MCF 10A (cell line): ENCODE measurements around the gene HNRNPM. TPM values are rescaled to one million over a fixed set of nuclear protein-coding genes. Genes with fewer than 3 reads are reported as not detected.
"Not testable (repeated sequence)": the region's sequence is repeated elsewhere in the genome, so short reads cannot be mapped to it uniquely, and the experiment has no call there.

Experiments used
- BruUV-seq: library from RNA; stranded (reverse); fragments of 400-500 nt; replicated peaks from 2 replicates; lab custom pipeline; 2021; lab: Mats Ljungman, UMichigan
- CTCF ChIA-PET: fragments of 300-600 bp; sonication (Branson Sonifier 250); formaldehyde crosslinking; extraction: SDS; loops from one replicate; lab custom pipeline; 2021; ENCODE audit warnings: antibody characterized with exemption, inconsistent platforms; lab: Yijun Ruan, JAX
- POLR2A ChIA-PET: fragments of 300-600, 350-650 bp; sonication (Branson Sonifier 250); formaldehyde crosslinking; extraction: SDS; loops from one replicate; lab custom pipeline; 2020; ENCODE audit warnings: antibody characterized with exemption, inconsistent platforms; lab: Yijun Ruan, JAX
- DNase-seq: peaks from one replicate; pipeline ENCODE4 v3.0.0-alpha.2; 2018; ENCODE audit not compliant: unreplicated experiment
- H3K27ac Mint-ChIP-seq: one replicate; pipeline ENCODE4 v1.8.0; 2022; ENCODE audit warnings: mild to moderate bottlenecking, low read depth, mixed read lengths; ENCODE audit not compliant: unreplicated experiment
- H3K27me3 Mint-ChIP-seq: one replicate; pipeline ENCODE4 v1.8.0; 2022; ENCODE audit warnings: mixed read lengths; ENCODE audit not compliant: insufficient read depth, unreplicated experiment
- H3K36me3 Mint-ChIP-seq: one replicate; pipeline ENCODE4 v1.8.0; 2022; ENCODE audit warnings: mild to moderate bottlenecking, moderate library complexity, mixed read lengths; ENCODE audit not compliant: insufficient read depth, unreplicated experiment
- H3K4me1 Mint-ChIP-seq: one replicate; pipeline ENCODE4 v1.8.0; 2022; ENCODE audit warnings: mixed read lengths; ENCODE audit not compliant: insufficient read depth, unreplicated experiment
- H3K4me3 Mint-ChIP-seq: one replicate; pipeline ENCODE4 v1.8.0; 2022; ENCODE audit warnings: mild to moderate bottlenecking, moderate library complexity, mixed read lengths; ENCODE audit not compliant: unreplicated experiment
- H3K9me3 Mint-ChIP-seq: one replicate; pipeline ENCODE4 v1.8.0; 2022; ENCODE audit warnings: mixed read lengths; ENCODE audit not compliant: unreplicated experiment
- intact Hi-C: fragments of 100-400 bp; cut with micrococcal nuclease; formaldehyde crosslinking; loops from 2 replicates; pipeline ENCODE4 v1.14.1; 2022
- total RNA-seq: library from RNA; stranded (reverse); gene quantifications from 2 replicates; pipeline ENCODE4 v1.2.3, GENCODE V29; 2022
- TF ChIP-seq, protein P1 (sequence below): fragments of 200-600 bp; IDR thresholded peaks from one replicate; pipeline ENCODE4 v1.8.0; 2022; ENCODE audit warnings: antibody characterized with exemption, mild to moderate bottlenecking; ENCODE audit not compliant: unreplicated experiment

HNRNPM gene
- total RNA-seq, 1 experiment from 2014 or later, result 161 TPM

DNA sequence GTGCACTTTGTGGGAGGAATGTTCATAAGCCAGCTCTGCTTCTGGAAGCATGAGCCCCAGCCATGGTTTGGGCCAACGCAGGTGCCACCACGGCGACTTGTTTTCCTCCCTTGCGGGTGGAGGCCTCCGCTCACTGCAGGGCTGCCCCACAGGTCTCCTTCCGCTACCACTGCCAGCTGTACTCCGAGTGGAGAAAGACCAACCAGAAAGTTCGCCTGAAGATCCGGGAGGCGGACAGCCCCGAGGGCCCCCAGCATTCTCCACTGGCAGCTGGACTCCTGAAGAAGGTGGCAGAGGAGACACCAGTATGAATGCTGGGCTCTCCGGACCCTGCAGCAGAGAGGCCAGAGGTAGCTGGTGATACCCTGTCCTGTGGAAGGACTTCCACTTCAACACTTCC is 6.5 kb upstream of the HNRNPM start:
- DNase-seq, result no peak
- TF ChIP-seq, protein P1, sequence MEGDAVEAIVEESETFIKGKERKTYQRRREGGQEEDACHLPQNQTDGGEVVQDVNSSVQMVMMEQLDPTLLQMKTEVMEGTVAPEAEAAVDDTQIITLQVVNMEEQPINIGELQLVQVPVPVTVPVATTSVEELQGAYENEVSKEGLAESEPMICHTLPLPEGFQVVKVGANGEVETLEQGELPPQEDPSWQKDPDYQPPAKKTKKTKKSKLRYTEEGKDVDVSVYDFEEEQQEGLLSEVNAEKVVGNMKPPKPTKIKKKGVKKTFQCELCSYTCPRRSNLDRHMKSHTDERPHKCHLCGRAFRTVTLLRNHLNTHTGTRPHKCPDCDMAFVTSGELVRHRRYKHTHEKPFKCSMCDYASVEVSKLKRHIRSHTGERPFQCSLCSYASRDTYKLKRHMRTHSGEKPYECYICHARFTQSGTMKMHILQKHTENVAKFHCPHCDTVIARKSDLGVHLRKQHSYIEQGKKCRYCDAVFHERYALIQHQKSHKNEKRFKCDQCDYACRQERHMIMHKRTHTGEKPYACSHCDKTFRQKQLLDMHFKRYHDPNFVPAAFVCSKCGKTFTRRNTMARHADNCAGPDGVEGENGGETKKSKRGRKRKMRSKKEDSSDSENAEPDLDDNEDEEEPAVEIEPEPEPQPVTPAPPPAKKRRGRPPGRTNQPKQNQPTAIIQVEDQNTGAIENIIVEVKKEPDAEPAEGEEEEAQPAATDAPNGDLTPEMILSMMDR, result no peak
- intact Hi-C loops, result no loop called here
- Mint-ChIP-seq H3K9me3 (no peaks in the 10 kb centered on the region), H3K4me3 (no peak overlapping the region), H3K27me3 (no peaks in the 10 kb centered on the region), H3K36me3 (no peaks in the 10 kb centered on the region), H3K27ac (no peak overlapping the region), H3K4me1 (no peaks in the 10 kb centered on the region)
- ChIA-PET CTCF (interaction anchor here (0.6 to 1.2 kb wide), 2 partner anchors 24 to 121 kb away, joined by 3 read pairs; no protein-coding TSS in a partner anchor), POLR2A (interaction anchor here (0.9 kb wide), 1 partner anchor 23 kb away, joined by 3 read pairs; no protein-coding TSS in a partner anchor)
- BruUV-seq, result no TSS peak

DNA sequence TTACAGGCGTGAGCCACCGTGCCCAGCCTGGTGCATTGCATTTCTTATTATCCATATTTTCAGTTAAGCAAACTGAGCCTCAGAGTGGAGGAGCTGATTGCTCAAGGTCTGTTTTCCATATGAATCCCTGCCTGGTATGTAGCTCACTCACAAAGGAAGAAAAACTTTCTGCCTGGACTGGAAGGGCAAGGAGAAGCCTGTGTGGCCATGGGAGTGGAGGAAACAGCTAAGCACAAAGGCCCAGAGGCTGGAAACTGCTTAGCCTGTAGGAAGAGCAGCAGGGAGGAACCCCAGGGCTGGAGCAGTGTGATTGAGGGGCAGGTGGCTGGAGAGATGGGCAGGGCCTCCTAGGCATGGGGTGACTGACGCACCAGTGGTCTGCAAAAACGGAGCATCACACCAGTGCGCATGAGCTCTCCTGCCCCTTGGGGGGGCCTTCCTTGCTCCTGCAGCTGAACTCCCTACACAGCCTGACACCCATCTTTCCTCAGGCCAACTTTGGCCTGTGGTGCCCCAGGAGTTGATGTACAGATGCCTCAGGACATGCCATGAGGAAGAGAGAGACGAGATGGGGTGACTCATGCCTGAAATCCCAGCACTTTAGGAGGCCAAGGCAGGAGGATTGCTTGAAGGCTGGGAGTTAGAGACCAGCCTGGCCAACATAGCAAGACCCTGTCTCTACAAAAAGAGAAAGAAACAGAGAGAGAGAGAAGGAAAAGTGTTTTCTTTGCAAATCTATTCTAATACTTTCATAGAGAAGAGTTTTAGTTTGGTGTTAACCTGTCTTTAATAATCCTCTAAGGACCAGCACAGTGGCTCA is 2.8 kb upstream of the HNRNPM start:
- Mint-ChIP-seq H3K27me3 (no peaks in the 10 kb centered on the region), H3K36me3 (peaks cover 17% of the 10 kb centered on the region), H3K9me3 (no peaks in the 10 kb centered on the region), H3K4me1 (peaks cover 7% of the 10 kb centered on the region), H3K4me3 (no peak overlapping the region), H3K27ac (no peak overlapping the region)
- intact Hi-C loops, result no loop called here
- no peak for DNase-seq
- POLR2A ChIA-PET, result no interaction called here
- TF ChIP-seq, protein P1, result no peak
- CTCF ChIA-PET, result interaction anchor here (0.6 to 1.1 kb wide), 4 partner anchors 12 to 856 kb away, joined by 3 to 4 read pairs (median 3); no protein-coding TSS in a partner anchor
- no TSS peak for BruUV-seq

DNA sequence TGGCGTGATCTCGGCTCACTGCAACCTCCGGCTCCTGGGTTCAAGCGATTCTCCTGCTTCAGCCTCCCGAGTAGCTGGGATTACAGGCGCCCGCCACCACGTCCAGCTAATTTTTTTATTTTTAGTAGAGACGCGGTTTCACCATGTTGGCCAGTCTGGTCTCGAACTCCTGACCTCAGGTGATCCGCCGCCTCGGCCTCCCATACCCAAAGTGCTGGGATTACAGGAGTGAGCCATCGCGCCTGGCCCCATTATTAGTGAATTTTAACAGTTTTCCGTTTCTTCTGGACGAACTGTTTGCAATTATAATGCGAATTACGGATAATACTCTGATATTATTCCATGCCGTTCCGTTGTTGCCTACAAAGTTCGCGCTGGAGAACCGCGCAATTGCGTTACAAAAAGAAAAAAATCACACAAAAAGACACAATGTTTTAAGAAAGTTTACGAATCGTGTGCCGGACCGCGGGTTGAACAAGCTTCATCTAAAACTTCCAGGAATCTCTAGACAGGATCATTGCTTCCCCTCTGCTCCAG is 567 bp upstream of the HNRNPM start:
- CTCF ChIA-PET, result interaction anchor here (0.8 to 3.1 kb wide), 3 partner anchors 30 to 90 kb away, joined by 3 to 20 read pairs (median 4); partner anchors contain the start of gene MARCHF2
- H3K4me3 Mint-ChIP-seq, result peak overlapping the region; percentile 95
- BruUV-seq, result TSS peak; percentile 25

DNA sequence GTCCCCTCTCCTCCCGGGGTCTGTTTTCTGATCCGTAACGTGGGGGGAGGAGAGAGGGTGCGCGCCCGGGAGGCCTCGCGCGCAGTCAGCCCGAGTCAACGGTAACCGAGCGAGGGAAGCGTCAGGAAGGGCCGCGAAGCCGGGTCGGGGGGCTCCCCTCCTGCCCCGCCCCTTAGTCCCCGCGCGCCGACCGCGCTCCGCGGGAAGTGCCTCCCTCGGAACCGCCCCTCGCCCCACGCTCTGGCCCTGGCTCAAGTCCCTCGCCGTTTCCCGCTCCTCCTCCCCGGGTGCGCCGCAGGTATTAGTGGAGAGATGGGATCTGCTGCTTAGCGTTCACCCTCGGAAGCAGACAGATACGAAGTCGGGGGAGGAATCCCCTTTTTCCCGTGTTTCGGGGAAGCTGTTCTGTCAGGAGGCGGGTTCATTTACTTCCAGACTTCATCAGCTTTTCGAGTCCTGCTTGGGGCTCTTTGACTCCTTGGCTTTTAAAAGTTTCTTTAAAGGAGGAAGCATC is 770 bp downstream of the HNRNPM start:
- peak; percentile 53 for DNase-seq
- peak overlapping the region; percentile 95 for H3K4me3 Mint-ChIP-seq
- H3K4me1 Mint-ChIP-seq, result peaks cover 21% of the 10 kb centered on the region
- intact Hi-C loops, result loop anchor here (2.0 to 5.0 kb wide), 2 partner anchors 33 to 67 kb away; partner anchors contain the start of gene MARCHF2
- CTCF ChIA-PET, result interaction anchor here (0.6 to 3.1 kb wide), 3 partner anchors 32 to 610 kb away, joined by 3 to 20 read pairs (median 10); partner anchors contain the start of gene MARCHF2
- TF ChIP-seq, protein P1, result no peak
- no peaks in the 10 kb centered on the region for H3K9me3 Mint-ChIP-seq
- POLR2A ChIA-PET, result interaction anchor here (0.6 to 3.6 kb wide), 14 partner anchors 11 to 1352 kb away, joined by 3 to 45 read pairs (median 6); partner anchors contain the start of genes MARCHF2, NDUFA7, RAB11B and RPS28
- H3K36me3 Mint-ChIP-seq, result peaks cover 31% of the 10 kb centered on the region
- H3K27me3 Mint-ChIP-seq, result no peaks in the 10 kb centered on the region
- peak overlapping the region; percentile 99 for H3K27ac Mint-ChIP-seq
- BruUV-seq, result no TSS peak

More for the DNA sequence above, 567 bp upstream of the HNRNPM start:
- intact Hi-C loops, result loop anchor here (1.0 to 2.0 kb wide), 2 partner anchors 20 to 69 kb away; no protein-coding TSS in a partner anchor
- Mint-ChIP-seq H3K4me1 (peaks cover 21% of the 10 kb centered on the region), H3K27ac (peak overlapping the region; percentile 99), H3K36me3 (peaks cover 31% of the 10 kb centered on the region)
- POLR2A ChIA-PET, result interaction anchor here (0.5 to 3.6 kb wide), 35 partner anchors 9 to 1936 kb away, joined by 3 to 45 read pairs (median 4); partner anchors contain the start of genes MARCHF2, NDUFA7, RAB11B and RPS28
- H3K27me3 Mint-ChIP-seq, DNase-seq, H3K9me3 Mint-ChIP-seq: not testable (repeated sequence)
